GM19099 (cell line): ENCODE results near the gene BTBD2.

ENCODE experiments used
- POLR2A ChIP-seq: IDR thresholded peaks from 3 replicates; pipeline ENCODE4 v1.6.1; 2011; ENCODE audit warnings: low read depth; ENCODE audit not compliant: insufficient read length; ENCODE audit errors: extremely low read depth

BTBD2 gene

GRCh38 chr19:1955171-1956121 is 60.1 kb downstream of the BTBD2 start:
- no peak for TF ChIP-seq POLR2A

GRCh38 chr19:1954532-1954933 is 61.0 kb downstream of the BTBD2 start:
- no peak for TF ChIP-seq POLR2A

GRCh38 chr19:1953441-1954094 is 61.9 kb downstream of the BTBD2 start:
- TF ChIP-seq POLR2A = no peak

GRCh38 chr19:1953037-1953436 is 62.5 kb downstream of the BTBD2 start:
- TF ChIP-seq POLR2A = no peak

GRCh38 chr19:1952635-1953034 is 62.9 kb downstream of the BTBD2 start:
- no peak for TF ChIP-seq POLR2A

GRCh38 chr19:1950640-1951039 is 64.9 kb downstream of the BTBD2 start:
- TF ChIP-seq POLR2A = no peak

- no peak for TF ChIP-seq POLR2A
Measured at GRCh38 chr19:1949304-1950101, 66.0 kb downstream of the BTBD2 start.

- no peak for TF ChIP-seq POLR2A
Measured at GRCh38 chr19:1947651-1948209, 67.8 kb downstream of the BTBD2 start.

- no peak for TF ChIP-seq POLR2A
Measured at GRCh38 chr19:1945899-1946298, 69.6 kb downstream of the BTBD2 start.

GRCh38 chr19:1944916-1945561 is 70.5 kb downstream of the BTBD2 start:
- no peak for TF ChIP-seq POLR2A

GRCh38 chr19:1944088-1944915 is 71.2 kb downstream of the BTBD2 start:
- TF ChIP-seq POLR2A = no peak

- TF ChIP-seq POLR2A = no peak
Measured at GRCh38 chr19:1943661-1944087, 71.8 kb downstream of the BTBD2 start.

- TF ChIP-seq POLR2A = no peak
Measured at GRCh38 chr19:1942934-1943555, 72.5 kb downstream of the BTBD2 start.

- peak; percentile 41 for TF ChIP-seq POLR2A
Measured at GRCh38 chr19:1942078-1942933, 73.2 kb downstream of the BTBD2 start.
